ENCODE data around the gene PPTC7. TPM values are rescaled to one million over a fixed set of nuclear protein-coding genes. Genes with fewer than 3 reads are reported as not detected.

PPTC7 gene
- total and polyA plus RNA-seq, 2 of the 13 experiments (the other 11 are each of a cell fraction or from before 2014, with no cell fraction given), result 4.8 to 12.3 TPM

DNA sequence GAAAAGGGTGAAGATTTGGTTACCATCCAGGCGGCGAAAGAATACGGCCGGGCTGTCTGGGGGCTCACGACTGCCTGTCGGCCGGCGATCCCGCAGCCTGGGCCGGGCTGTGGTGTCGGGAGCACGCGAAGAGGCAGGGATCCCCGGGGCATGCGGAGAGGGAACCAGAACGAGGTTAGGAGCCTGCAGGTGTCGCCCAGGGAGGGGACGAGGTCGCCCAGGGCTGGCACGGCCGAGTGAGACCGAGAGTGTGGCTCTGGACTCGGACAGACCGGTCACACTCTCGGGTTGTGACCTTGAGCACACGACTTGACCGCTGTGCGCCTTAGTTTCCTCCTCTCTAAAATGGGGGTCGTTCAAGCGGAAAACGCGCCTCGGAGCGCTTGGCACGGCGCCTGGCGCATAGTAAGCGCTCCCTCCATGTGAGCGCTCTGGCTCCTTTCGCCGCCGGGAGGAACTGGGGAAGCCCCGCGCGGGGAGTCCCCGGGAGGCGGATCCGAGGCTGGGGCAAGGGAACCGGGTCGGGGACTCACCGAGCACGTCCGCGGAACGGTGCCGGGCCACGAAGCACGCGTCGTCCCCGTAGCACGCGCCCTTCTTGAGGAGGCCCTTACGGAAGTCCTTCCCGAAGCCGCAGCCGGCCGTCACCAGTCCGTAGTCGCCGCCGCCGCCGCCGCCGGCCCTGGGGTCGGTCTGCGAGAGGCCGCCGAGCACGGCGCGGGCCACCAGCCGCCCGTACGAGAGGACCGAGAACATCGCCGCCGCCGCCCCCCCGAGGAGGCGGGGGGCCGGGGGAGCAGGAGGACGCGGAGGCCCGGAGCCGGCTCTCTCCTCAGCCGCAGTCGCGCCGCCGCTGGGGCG is 612 bp downstream of the PPTC7 start (continued):
- TF ChIP-seq NONO (IDR thresholded peaks at IDR 0.05) (no peak), NONO (CRISPR knock-in tag; conservative IDR thresholded peaks at IDR 0.05) (no peak), U2AF2 (IDR thresholded peaks at IDR 0.05; ENCODE audit: low read depth, low read length) (no peak), ZNF674 (CRISPR knock-in tag; IDR thresholded peaks at IDR 0.05; ENCODE audit: low read depth) (no peak), ZNF607 (CRISPR knock-in tag; IDR thresholded peaks at IDR 0.05; ENCODE audit: borderline replicate concordance) (no peak), EED (CRISPR knock-in tag; IDR thresholded peaks at IDR 0.05) (no peak), PAX8 (CRISPR knock-in tag; IDR thresholded peaks at IDR 0.05; ENCODE audit: borderline replicate concordance) (no peak), JUN (CRISPR knock-in tag; IDR thresholded peaks at IDR 0.05) (no peak), ZNF253 (CRISPR knock-in tag; IDR thresholded peaks at IDR 0.05; ENCODE audit: borderline replicate concordance) (no peak), ZNF260 (CRISPR knock-in tag; IDR thresholded peaks at IDR 0.05; ENCODE audit: borderline replicate concordance, low read depth) (no peak), ZNF552 (CRISPR knock-in tag; IDR thresholded peaks at IDR 0.05; ENCODE audit: borderline replicate concordance) (no peak), FOXP1 (IDR thresholded peaks at IDR 0.05) (no peak), FOXP1 (CRISPR knock-in tag; IDR thresholded peaks at IDR 0.05) (no peak), GFI1 (CRISPR knock-in tag; IDR thresholded peaks at IDR 0.05; ENCODE audit: borderline replicate concordance) (no peak), ZFX (CRISPR knock-in tag; IDR thresholded peaks at IDR 0.05; ENCODE audit: low read depth) (peak; percentile 73), BHLHE40 (IDR thresholded peaks at IDR 0.05; ENCODE audit: low read length) (no peak), GATA4 (IDR thresholded peaks at IDR 0.05; ENCODE audit: borderline replicate concordance, low read depth) (no peak)
- TF ChIP-seq, protein P1, sequence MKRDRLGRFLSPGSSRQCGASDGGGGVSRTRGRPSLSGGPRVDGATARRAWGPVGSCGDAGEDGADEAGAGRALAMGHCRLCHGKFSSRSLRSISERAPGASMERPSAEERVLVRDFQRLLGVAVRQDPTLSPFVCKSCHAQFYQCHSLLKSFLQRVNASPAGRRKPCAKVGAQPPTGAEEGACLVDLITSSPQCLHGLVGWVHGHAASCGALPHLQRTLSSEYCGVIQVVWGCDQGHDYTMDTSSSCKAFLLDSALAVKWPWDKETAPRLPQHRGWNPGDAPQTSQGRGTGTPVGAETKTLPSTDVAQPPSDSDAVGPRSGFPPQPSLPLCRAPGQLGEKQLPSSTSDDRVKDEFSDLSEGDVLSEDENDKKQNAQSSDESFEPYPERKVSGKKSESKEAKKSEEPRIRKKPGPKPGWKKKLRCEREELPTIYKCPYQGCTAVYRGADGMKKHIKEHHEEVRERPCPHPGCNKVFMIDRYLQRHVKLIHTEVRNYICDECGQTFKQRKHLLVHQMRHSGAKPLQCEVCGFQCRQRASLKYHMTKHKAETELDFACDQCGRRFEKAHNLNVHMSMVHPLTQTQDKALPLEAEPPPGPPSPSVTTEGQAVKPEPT (CRISPR knock-in tag; IDR thresholded peaks at IDR 0.05; ENCODE audit: low read depth), result no peak
- TF ChIP-seq, protein P2, sequence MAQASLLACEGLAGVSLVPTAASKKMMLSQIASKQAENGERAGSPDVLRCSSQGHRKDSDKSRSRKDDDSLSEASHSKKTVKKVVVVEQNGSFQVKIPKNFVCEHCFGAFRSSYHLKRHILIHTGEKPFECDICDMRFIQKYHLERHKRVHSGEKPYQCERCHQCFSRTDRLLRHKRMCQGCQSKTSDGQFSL (CRISPR knock-in tag; IDR thresholded peaks at IDR 0.05), result no peak
- TF ChIP-seq, protein P3, sequence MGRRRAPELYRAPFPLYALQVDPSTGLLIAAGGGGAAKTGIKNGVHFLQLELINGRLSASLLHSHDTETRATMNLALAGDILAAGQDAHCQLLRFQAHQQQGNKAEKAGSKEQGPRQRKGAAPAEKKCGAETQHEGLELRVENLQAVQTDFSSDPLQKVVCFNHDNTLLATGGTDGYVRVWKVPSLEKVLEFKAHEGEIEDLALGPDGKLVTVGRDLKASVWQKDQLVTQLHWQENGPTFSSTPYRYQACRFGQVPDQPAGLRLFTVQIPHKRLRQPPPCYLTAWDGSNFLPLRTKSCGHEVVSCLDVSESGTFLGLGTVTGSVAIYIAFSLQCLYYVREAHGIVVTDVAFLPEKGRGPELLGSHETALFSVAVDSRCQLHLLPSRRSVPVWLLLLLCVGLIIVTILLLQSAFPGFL (CRISPR knock-in tag; IDR thresholded peaks at IDR 0.05), result no peak
- TF ChIP-seq, protein P4, sequence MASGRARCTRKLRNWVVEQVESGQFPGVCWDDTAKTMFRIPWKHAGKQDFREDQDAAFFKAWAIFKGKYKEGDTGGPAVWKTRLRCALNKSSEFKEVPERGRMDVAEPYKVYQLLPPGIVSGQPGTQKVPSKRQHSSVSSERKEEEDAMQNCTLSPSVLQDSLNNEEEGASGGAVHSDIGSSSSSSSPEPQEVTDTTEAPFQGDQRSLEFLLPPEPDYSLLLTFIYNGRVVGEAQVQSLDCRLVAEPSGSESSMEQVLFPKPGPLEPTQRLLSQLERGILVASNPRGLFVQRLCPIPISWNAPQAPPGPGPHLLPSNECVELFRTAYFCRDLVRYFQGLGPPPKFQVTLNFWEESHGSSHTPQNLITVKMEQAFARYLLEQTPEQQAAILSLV (CRISPR knock-in tag; IDR thresholded peaks at IDR 0.05; ENCODE audit: borderline replicate concordance), result peak; percentile 53; the same call in 1 of the 2 replicates
- TF ChIP-seq, protein P5, sequence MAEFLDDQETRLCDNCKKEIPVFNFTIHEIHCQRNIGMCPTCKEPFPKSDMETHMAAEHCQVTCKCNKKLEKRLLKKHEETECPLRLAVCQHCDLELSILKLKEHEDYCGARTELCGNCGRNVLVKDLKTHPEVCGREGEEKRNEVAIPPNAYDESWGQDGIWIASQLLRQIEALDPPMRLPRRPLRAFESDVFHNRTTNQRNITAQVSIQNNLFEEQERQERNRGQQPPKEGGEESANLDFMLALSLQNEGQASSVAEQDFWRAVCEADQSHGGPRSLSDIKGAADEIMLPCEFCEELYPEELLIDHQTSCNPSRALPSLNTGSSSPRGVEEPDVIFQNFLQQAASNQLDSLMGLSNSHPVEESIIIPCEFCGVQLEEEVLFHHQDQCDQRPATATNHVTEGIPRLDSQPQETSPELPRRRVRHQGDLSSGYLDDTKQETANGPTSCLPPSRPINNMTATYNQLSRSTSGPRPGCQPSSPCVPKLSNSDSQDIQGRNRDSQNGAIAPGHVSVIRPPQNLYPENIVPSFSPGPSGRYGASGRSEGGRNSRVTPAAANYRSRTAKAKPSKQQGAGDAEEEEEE (CRISPR knock-in tag; IDR thresholded peaks at IDR 0.05; ENCODE audit: borderline replicate concordance), result no peak
